Measurements from ENCODE around the gene ATP8A2. TPM values are rescaled to one million over a fixed set of nuclear protein-coding genes. Genes with fewer than 3 reads are reported as not detected.
"Not testable (repeated sequence)": the region's sequence is repeated elsewhere in the genome, so short reads cannot be mapped to it uniquely, and the experiment has no call there.

Gene ATP8A2
- total RNA-seq, 1 experiment from 2014 or later, result 0.26 TPM

- CTCF ChIA-PET, result no interaction called here
- Mint-ChIP-seq H3K27ac (ENCODE audit: low read depth, unreplicated experiment) (no peak overlapping the region), H3K36me3 (ENCODE audit: insufficient read depth, unreplicated experiment) (no peaks in the 10 kb centered on the region), H3K27me3 (ENCODE audit: insufficient read depth, unreplicated experiment) (no peaks in the 10 kb centered on the region), H3K4me1 (ENCODE audit: insufficient read depth, unreplicated experiment) (no peaks in the 10 kb centered on the region), H3K9me3 (ENCODE audit: unreplicated experiment) (no peaks in the 10 kb centered on the region), H3K4me3 (ENCODE audit: unreplicated experiment) (no peak overlapping the region)
- no peak for TF ChIP-seq CTCF (IDR thresholded peaks at IDR 0.05; ENCODE audit: unreplicated experiment)
- BruUV-seq (replicated peaks), result no TSS peak
- POLR2A ChIA-PET, result no interaction called here
- intact Hi-C loops (cut with micrococcal nuclease), result no loop called here
- DNase-seq (ENCODE audit: unreplicated experiment), result no peak
Observed at GRCh38 chr13:25951831-25952230, 580.1 kb downstream of the ATP8A2 start.

GRCh38 chr13:25954080-25954479, 582.3 kb downstream of the ATP8A2 start:
- intact Hi-C loops (cut with micrococcal nuclease); H3K27ac Mint-ChIP-seq (ENCODE audit: low read depth, unreplicated experiment); H3K36me3 Mint-ChIP-seq (ENCODE audit: insufficient read depth, unreplicated experiment); H3K27me3 Mint-ChIP-seq (ENCODE audit: insufficient read depth, unreplicated experiment); DNase-seq (ENCODE audit: unreplicated experiment); H3K4me3 Mint-ChIP-seq (ENCODE audit: unreplicated experiment); H3K4me1 Mint-ChIP-seq (ENCODE audit: insufficient read depth, unreplicated experiment); H3K9me3 Mint-ChIP-seq (ENCODE audit: unreplicated experiment); POLR2A ChIA-PET; BruUV-seq (replicated peaks): not testable (repeated sequence)
- CTCF ChIA-PET, result interaction anchor here (0.6 to 0.8 kb wide), 2 partner anchors 444 to 638 kb away, joined by 3 read pairs; no protein-coding TSS in a partner anchor

DNA sequence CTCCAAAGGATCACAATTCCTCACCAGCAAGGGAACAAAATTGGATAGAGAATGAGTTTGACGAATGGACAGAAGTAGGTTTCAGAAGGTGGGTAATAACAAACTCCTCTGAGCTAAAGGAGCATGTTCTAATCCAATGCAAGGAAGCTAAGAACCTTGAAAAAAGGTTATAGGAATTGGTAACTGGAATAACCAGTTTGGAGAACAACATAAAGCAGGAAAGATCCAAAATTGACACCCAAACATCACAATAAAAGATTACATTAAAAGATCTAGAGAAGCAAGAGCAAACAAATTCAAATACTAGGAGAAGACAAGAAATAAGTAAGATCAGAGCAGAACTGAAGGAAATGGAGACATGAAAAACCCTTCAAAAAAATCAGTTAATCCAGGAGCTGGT, 583.2 kb downstream of the ATP8A2 start:
- H3K9me3 Mint-ChIP-seq (ENCODE audit: unreplicated experiment); BruUV-seq (replicated peaks); intact Hi-C loops (cut with micrococcal nuclease); H3K27ac Mint-ChIP-seq (ENCODE audit: low read depth, unreplicated experiment); CTCF ChIA-PET; H3K4me1 Mint-ChIP-seq (ENCODE audit: insufficient read depth, unreplicated experiment); H3K36me3 Mint-ChIP-seq (ENCODE audit: insufficient read depth, unreplicated experiment); H3K4me3 Mint-ChIP-seq (ENCODE audit: unreplicated experiment); POLR2A ChIA-PET; DNase-seq (ENCODE audit: unreplicated experiment); H3K27me3 Mint-ChIP-seq (ENCODE audit: insufficient read depth, unreplicated experiment): not testable (repeated sequence)

DNA sequence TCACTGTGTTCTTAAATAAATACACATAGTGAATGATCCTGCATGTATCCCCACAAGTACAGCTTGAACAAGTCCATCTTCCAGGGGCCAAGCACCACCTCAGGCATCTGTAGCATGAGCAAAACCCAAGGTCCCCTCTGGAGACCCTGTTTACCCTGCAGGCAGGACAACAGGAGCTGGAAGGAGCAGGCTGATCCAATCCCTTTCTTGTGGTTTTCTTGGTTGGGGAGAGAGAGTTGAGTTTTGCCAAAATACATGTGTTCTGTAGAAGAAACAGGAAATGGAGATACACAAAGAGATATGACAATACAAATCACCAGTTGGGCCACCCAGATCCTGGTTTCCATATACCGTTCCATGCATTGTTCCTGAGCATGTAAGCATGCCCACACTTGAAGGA, 587.2 kb downstream of the ATP8A2 start:
- Mint-ChIP-seq H3K27me3 (ENCODE audit: insufficient read depth, unreplicated experiment) (no peaks in the 10 kb centered on the region), H3K9me3 (ENCODE audit: unreplicated experiment) (no peaks in the 10 kb centered on the region), H3K36me3 (ENCODE audit: insufficient read depth, unreplicated experiment) (no peaks in the 10 kb centered on the region), H3K27ac (ENCODE audit: low read depth, unreplicated experiment) (no peak overlapping the region), H3K4me1 (ENCODE audit: insufficient read depth, unreplicated experiment) (no peaks in the 10 kb centered on the region), H3K4me3 (ENCODE audit: unreplicated experiment) (no peak overlapping the region)
- ChIA-PET POLR2A (no interaction called here), CTCF (no interaction called here)
- no peak for DNase-seq (ENCODE audit: unreplicated experiment)
- no TSS peak for BruUV-seq (replicated peaks)
- intact Hi-C loops (cut with micrococcal nuclease), result no loop called here
- no peak for TF ChIP-seq CTCF (IDR thresholded peaks at IDR 0.05; ENCODE audit: unreplicated experiment)

DNA sequence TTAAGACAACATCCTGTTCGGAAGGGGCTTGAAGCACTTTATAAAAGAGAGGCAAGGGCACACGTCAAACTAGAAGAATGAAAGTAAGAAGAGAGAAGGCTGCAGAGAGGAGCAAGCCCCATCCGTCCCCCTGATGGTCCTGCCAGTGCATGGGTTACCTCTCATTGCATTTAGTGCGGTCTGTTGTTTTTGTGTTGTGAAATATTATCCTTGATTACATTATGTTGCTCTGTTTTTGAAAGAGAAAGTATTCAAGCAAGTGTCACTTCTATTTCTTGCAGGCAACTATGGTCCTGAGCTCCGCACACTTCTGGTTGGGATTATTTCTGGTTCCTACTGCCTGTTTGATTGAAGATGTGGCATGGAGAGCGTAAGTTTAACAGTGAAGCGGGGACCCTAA, 589.5 kb downstream of the ATP8A2 start:
- BruUV-seq (replicated peaks), result no TSS peak
- intact Hi-C loops (cut with micrococcal nuclease), result no loop called here
- no peak overlapping the region for H3K4me3 Mint-ChIP-seq (ENCODE audit: unreplicated experiment)
- no peaks in the 10 kb centered on the region for H3K4me1 Mint-ChIP-seq (ENCODE audit: insufficient read depth, unreplicated experiment)
- DNase-seq (ENCODE audit: unreplicated experiment), result no peak
- H3K27me3 Mint-ChIP-seq (ENCODE audit: insufficient read depth, unreplicated experiment), result no peaks in the 10 kb centered on the region
- TF ChIP-seq CTCF (IDR thresholded peaks at IDR 0.05; ENCODE audit: unreplicated experiment), result no peak
- POLR2A ChIA-PET, result interaction anchor here (1.1 kb wide), 1 partner anchor 12 kb away, joined by 3 read pairs; no protein-coding TSS in a partner anchor
- H3K27ac Mint-ChIP-seq (ENCODE audit: low read depth, unreplicated experiment), result no peak overlapping the region
- H3K36me3 Mint-ChIP-seq (ENCODE audit: insufficient read depth, unreplicated experiment), result no peaks in the 10 kb centered on the region
- CTCF ChIA-PET, result no interaction called here
- H3K9me3 Mint-ChIP-seq (ENCODE audit: unreplicated experiment), result no peaks in the 10 kb centered on the region

Measured in MCF 10A (cell line).